Osteoblast (primary cell): ENCODE results near the gene ATP8A1. TPM values are rescaled to one million over a fixed set of nuclear protein-coding genes. Genes with fewer than 3 reads are reported as not detected.

ENCODE experiments used
- DNase-seq: peaks from one replicate; pipeline ENCODE4 v3.0.0; 2011; ENCODE audit warnings: low spot score, mixed read lengths; ENCODE audit not compliant: insufficient read length; ENCODE audit errors: missing footprints
- H2AFZ ChIP-seq: 2 replicates; pipeline ENCODE4 v1.6.0; 2011; ENCODE audit warnings: mild to moderate bottlenecking, low read length
- H3K27ac ChIP-seq: 2 replicates; pipeline ENCODE4 v1.5.1; 2011; ENCODE audit warnings: mild to moderate bottlenecking, low read depth, low read length, moderate library complexity
- H3K27me3 ChIP-seq: 2 replicates; pipeline ENCODE4 v1.6.0; 2012; ENCODE audit warnings: mild to moderate bottlenecking, control low read depth, inconsistent platforms, low read length, moderate library complexity; ENCODE audit not compliant: insufficient read depth
- H3K36me3 ChIP-seq: 2 replicates; pipeline ENCODE4 v1.5.1; 2011; ENCODE audit warnings: mild to moderate bottlenecking, low read length, control low read depth, moderate library complexity; ENCODE audit not compliant: insufficient read depth
- H3K4me1 ChIP-seq: 2 replicates; pipeline ENCODE4 v1.5.1; 2011; ENCODE audit warnings: mild to moderate bottlenecking, low read length, control low read depth, moderate library complexity; ENCODE audit not compliant: insufficient read depth
- H3K4me2 ChIP-seq: 2 replicates; pipeline ENCODE4 v1.6.0; 2011; ENCODE audit warnings: mild to moderate bottlenecking, low read length; ENCODE audit not compliant: insufficient read depth
- H3K4me3 ChIP-seq: fragments of 200-600 bp; sonication (generic); 3 replicates; pipeline ENCODE4 v1.5.1; 2012; ENCODE audit warnings: mild to moderate bottlenecking, low read length, inconsistent platforms; ENCODE audit not compliant: insufficient read depth
- H3K79me2 ChIP-seq: 2 replicates; pipeline ENCODE4 v1.6.0; 2012; ENCODE audit warnings: mild to moderate bottlenecking, low read length, control low read depth, inconsistent platforms; ENCODE audit not compliant: insufficient read depth
- H3K9me3 ChIP-seq: 2 replicates; pipeline ENCODE4 v1.5.1; 2011; ENCODE audit warnings: low read depth, low read length, control low read depth
- H4K20me1 ChIP-seq: 2 replicates; pipeline ENCODE4 v1.6.0; 2012; ENCODE audit warnings: mild to moderate bottlenecking, low read length, control low read depth; ENCODE audit not compliant: insufficient read depth
- total RNA-seq: library from RNA; depleted of rRNA; stranded (reverse); fragments of >200 nt; gene quantifications from 2 replicates; pipeline ENCODE4 v1.2.3, GENCODE V29; 2012
- TF ChIP-seq, protein P1 (sequence below): IDR thresholded peaks from 2 replicates; pipeline ENCODE4 v1.5.1; 2011; ENCODE audit warnings: mild to moderate bottlenecking, low read depth, low read length, moderate library complexity; ENCODE audit errors: extremely low read depth

ATP8A1 gene
- total RNA-seq, 1 donor, result 2.5 TPM

DNA sequence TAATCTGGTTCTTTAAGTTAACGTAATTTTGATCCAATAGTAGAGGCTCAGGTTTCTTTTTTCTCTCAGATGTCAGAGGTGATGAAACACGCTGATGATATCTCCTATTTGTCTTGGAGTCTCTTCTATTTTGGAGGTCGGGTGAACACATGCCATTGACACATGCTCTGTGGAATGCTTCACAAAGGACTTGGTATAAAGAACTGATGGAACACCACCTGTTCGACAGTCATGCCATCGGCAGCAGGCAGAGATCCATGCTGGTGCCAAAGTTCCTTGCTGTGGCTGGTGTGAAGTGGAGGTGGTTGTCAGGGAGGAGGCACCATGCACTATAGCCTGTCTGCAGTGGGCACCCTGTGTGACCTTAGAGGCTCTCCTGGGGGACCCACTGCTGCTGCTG is 94.9 kb downstream of the ATP8A1 start:
- no peak for DNase-seq
- H3K4me2 ChIP-seq, result no peak overlapping the region
- H3K4me3 ChIP-seq, result no peak overlapping the region
- no peaks in the 10 kb centered on the region for H4K20me1 ChIP-seq
- H3K36me3 ChIP-seq, result no peaks in the 10 kb centered on the region
- H2AFZ ChIP-seq, result no peak overlapping the region
- H3K27ac ChIP-seq, result no peak overlapping the region
- H3K27me3 ChIP-seq, result no peaks in the 10 kb centered on the region
- H3K79me2 ChIP-seq, result no peaks in the 10 kb centered on the region
- H3K4me1 ChIP-seq, result no peaks in the 10 kb centered on the region
- TF ChIP-seq, protein P1, sequence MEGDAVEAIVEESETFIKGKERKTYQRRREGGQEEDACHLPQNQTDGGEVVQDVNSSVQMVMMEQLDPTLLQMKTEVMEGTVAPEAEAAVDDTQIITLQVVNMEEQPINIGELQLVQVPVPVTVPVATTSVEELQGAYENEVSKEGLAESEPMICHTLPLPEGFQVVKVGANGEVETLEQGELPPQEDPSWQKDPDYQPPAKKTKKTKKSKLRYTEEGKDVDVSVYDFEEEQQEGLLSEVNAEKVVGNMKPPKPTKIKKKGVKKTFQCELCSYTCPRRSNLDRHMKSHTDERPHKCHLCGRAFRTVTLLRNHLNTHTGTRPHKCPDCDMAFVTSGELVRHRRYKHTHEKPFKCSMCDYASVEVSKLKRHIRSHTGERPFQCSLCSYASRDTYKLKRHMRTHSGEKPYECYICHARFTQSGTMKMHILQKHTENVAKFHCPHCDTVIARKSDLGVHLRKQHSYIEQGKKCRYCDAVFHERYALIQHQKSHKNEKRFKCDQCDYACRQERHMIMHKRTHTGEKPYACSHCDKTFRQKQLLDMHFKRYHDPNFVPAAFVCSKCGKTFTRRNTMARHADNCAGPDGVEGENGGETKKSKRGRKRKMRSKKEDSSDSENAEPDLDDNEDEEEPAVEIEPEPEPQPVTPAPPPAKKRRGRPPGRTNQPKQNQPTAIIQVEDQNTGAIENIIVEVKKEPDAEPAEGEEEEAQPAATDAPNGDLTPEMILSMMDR, result no peak
- no peaks in the 10 kb centered on the region for H3K9me3 ChIP-seq

DNA sequence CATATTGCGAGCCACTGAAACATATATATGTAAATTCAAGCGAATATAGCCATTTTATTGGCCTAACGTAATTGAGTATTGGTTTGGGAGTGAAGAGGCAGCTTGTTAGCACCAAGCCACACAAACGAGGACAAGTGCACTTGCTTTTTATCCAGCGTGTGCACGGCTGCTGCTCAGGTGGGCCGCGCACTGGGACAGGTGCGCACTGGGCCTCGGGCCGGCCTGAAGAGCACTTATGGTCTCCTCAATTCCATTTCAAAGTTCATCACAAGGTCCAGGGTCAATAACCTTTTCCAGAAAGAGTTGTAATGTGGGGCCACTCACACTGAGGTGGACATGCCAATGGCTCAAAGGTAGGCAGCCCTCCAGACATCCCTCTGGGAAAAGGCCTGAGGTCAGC is 95.9 kb downstream of the ATP8A1 start:
- Histone ChIP-seq H3K79me2 (no peaks in the 10 kb centered on the region), H3K27me3 (no peaks in the 10 kb centered on the region), H2AFZ (no peak overlapping the region), H3K4me1 (no peaks in the 10 kb centered on the region), H3K4me2 (no peak overlapping the region), H3K9me3 (no peaks in the 10 kb centered on the region), H3K36me3 (no peaks in the 10 kb centered on the region), H4K20me1 (no peaks in the 10 kb centered on the region), H3K4me3 (no peak overlapping the region), H3K27ac (no peak overlapping the region)
- TF ChIP-seq, protein P1, result no peak
- DNase-seq, result no peak

DNA sequence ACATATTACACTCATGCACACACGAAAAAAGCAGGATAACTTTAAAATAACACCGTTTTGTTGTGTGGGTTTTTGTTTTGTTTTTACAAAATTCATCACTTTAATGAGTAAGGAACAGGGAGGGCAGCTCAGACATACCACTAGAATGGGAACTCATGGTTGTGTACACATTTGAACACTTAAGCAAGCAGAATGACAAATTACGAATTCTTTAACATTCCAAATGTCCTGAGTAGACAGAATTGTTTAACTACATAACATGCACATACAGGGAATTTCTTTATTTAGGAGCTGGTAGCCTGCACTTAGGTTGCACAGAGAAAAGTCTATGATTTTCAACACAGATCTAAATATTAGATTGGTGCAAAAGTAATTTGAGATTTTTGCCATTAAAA is 96.4 kb downstream of the ATP8A1 start:
- no peak overlapping the region for H3K4me3 ChIP-seq
- H3K27me3 ChIP-seq, result no peaks in the 10 kb centered on the region
- no peaks in the 10 kb centered on the region for H3K9me3 ChIP-seq
- H4K20me1 ChIP-seq, result no peaks in the 10 kb centered on the region
- H3K4me1 ChIP-seq, result no peaks in the 10 kb centered on the region
- no peaks in the 10 kb centered on the region for H3K79me2 ChIP-seq
- H3K36me3 ChIP-seq, result no peaks in the 10 kb centered on the region
- peak; percentile 55 for DNase-seq
- no peak overlapping the region for H3K27ac ChIP-seq
- no peak overlapping the region for H3K4me2 ChIP-seq
- TF ChIP-seq, protein P1, result no peak
- H2AFZ ChIP-seq, result no peak overlapping the region

DNA sequence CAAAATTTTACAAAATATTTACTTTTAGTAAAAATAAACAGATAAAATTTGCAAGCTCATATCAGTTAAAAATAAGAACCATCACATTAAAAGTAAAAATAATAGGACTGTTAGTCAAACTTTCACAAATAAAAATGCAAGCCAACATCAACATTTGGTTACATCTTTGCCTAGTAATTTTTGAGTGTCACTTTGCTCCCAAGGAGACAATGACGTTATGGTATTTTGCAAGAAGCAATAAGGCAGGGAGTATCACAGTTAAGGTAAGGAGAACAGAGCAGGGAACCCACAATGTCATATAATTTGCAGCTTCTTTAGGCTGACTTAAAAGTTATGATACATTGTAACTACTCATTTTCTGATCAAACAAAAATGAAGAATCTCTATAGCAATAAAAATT is 98.7 kb downstream of the ATP8A1 start:
- H3K9me3 ChIP-seq, result no peaks in the 10 kb centered on the region
- no peaks in the 10 kb centered on the region for H3K79me2 ChIP-seq
- H3K36me3 ChIP-seq, result no peaks in the 10 kb centered on the region
- no peak overlapping the region for H3K27ac ChIP-seq
- no peaks in the 10 kb centered on the region for H3K4me1 ChIP-seq
- no peak overlapping the region for H2AFZ ChIP-seq
- no peak overlapping the region for H3K4me3 ChIP-seq
- H4K20me1 ChIP-seq, result no peaks in the 10 kb centered on the region
- no peaks in the 10 kb centered on the region for H3K27me3 ChIP-seq
- DNase-seq, result no peak
- TF ChIP-seq, protein P1, result no peak
- H3K4me2 ChIP-seq, result no peak overlapping the region
